Activated B cell treated with CpG ODN at 0.5 μM for 24 hours (primary cell): Measurements from ENCODE around the gene DSCAM. TPM values are rescaled to one million over a fixed set of nuclear protein-coding genes. Genes with fewer than 3 reads are reported as not detected.

Experiments used
- ATAC-seq: fragments of 200-7000 bp; cut with Tn5 transposase; one replicate; pipeline ENCODE4 v1.10.0; 2021; ENCODE audit warnings: low read depth, mild to moderate bottlenecking, moderate library complexity
- CTCF ChIA-PET: fragments of 350-600 bp; sonication (Branson Sonifier 250); formaldehyde crosslinking; loops from one replicate; lab custom pipeline; 2021; ENCODE audit warnings: antibody characterized with exemption; lab: Charles Lee
- POLR2A ChIA-PET: fragments of 350-600 bp; sonication (Branson Sonifier 250); formaldehyde crosslinking; loops from one replicate; lab custom pipeline; 2021; ENCODE audit warnings: antibody characterized with exemption; lab: Charles Lee
- DNase-seq: peaks from one replicate; pipeline ENCODE4 v3.0.0; 2022
- H3K27ac Mint-ChIP-seq: one replicate; pipeline ENCODE4 v1.8.0; 2020; ENCODE audit warnings: mixed read lengths
- H3K27me3 Mint-ChIP-seq: one replicate; pipeline ENCODE4 v1.8.0; 2021; ENCODE audit warnings: mixed read lengths
- H3K36me3 Mint-ChIP-seq: one replicate; pipeline ENCODE4 v1.8.0; 2021; ENCODE audit warnings: low read depth, mixed read lengths
- H3K4me1 Mint-ChIP-seq: one replicate; pipeline ENCODE4 v1.8.0; 2021; ENCODE audit warnings: mixed read lengths
- H3K4me3 Mint-ChIP-seq: one replicate; pipeline ENCODE4 v1.8.0; 2020; ENCODE audit warnings: mild to moderate bottlenecking, mixed read lengths
- H3K9me3 Mint-ChIP-seq: one replicate; pipeline ENCODE4 v1.8.0; 2020; ENCODE audit warnings: mixed read lengths
- intact Hi-C: fragments of 100-400 bp; cut with micrococcal nuclease; formaldehyde crosslinking; loops from one replicate; pipeline ENCODE4 v1.15.1; 2024
- total RNA-seq: library from RNA; stranded (reverse); gene quantifications from 2 replicates; pipeline ENCODE4 v1.2.3, GENCODE V29; 2022
- TF ChIP-seq, protein P1 (sequence below): fragments of 200-600 bp; IDR thresholded peaks from one replicate; pipeline ENCODE4 v1.8.0; 2022; ENCODE audit warnings: antibody characterized with exemption, mild to moderate bottlenecking

Gene DSCAM
- total RNA-seq, 1 donor from 2014 or later, result not detected

DNA sequence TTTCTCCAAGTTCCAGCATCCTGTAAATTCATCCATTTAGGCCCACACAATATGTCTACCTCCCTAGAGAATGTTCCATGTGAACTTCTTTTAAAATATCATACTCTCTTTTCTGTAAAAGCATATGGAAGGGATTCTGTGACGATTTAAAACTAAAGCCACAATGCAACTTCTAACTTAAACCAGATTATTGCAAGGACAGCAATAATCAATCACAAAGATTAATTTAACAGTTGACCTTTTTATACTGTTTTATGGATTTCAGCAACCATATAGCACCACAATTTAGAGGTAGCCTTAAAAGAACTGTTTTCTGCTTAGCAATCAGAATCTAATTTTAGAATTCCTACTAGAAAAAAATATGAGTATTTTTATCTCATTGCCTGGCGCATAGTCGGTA, 58.3 kb downstream of the DSCAM start:
- H3K27ac Mint-ChIP-seq, result no peak overlapping the region
- POLR2A ChIA-PET, result no interaction called here
- ATAC-seq, result no peak

DNA sequence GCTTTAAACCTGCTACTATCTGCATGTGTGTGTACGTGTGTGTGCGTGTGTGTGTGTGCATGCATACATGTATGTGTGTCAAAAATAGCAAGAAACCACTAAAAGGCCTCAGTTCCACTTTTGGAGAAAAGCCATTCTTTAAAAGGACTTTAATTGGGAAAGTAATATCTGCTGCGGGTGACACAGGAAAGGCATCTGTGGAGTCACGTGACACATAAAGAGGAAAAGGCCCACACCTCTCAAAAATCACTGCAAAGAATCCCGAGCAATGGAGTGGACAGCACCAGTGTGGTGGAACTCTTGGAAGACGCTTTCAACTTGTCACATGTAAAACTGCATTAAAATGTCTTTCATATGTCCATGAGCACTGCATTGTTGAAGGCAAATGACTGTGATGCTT, 63.6 kb downstream of the DSCAM start:
- POLR2A ChIA-PET, result no interaction called here
- Mint-ChIP-seq H3K27me3 (no peaks in the 10 kb centered on the region), H3K4me3 (no peak overlapping the region)

More for the DNA sequence above, 58.3 kb downstream of the DSCAM start:
- TF ChIP-seq, protein P1, sequence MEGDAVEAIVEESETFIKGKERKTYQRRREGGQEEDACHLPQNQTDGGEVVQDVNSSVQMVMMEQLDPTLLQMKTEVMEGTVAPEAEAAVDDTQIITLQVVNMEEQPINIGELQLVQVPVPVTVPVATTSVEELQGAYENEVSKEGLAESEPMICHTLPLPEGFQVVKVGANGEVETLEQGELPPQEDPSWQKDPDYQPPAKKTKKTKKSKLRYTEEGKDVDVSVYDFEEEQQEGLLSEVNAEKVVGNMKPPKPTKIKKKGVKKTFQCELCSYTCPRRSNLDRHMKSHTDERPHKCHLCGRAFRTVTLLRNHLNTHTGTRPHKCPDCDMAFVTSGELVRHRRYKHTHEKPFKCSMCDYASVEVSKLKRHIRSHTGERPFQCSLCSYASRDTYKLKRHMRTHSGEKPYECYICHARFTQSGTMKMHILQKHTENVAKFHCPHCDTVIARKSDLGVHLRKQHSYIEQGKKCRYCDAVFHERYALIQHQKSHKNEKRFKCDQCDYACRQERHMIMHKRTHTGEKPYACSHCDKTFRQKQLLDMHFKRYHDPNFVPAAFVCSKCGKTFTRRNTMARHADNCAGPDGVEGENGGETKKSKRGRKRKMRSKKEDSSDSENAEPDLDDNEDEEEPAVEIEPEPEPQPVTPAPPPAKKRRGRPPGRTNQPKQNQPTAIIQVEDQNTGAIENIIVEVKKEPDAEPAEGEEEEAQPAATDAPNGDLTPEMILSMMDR, result no peak
- Mint-ChIP-seq H3K36me3 (no peaks in the 10 kb centered on the region), H3K4me3 (no peak overlapping the region), H3K27me3 (no peaks in the 10 kb centered on the region), H3K9me3 (peaks cover 4% of the 10 kb centered on the region), H3K4me1 (no peaks in the 10 kb centered on the region)
- CTCF ChIA-PET, result no interaction called here
- intact Hi-C loops, result no loop called here
- DNase-seq, result no peak

DNA sequence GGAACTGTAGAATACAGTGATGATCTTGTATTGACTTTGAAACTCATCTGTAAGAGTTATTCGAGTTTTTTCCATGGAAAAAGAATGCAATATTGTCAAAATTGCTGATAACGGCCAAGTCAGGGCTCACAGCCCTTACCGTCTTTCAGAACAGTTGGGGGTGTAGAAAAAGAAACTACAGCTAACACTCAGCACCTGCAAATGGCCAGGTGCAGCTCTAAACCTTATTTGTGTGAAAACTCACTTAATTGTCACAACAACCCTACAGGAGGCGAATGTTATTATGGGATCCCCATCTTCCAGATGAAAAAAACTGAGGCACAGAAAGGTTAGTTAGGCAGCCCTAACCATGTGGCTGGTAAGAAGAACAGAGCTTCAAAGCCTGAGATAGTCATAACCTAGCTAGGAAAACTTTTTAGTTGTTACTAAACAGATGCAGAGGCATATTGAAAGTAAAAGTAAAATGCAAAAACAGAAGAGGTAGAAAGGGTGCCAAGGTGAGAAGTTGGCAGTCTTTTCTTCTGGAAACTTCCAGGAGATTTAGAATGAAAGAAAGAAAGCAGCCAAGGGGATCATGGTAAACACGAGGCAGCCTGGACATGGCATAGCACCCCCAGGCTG, 76.4 kb downstream of the DSCAM start:
- ATAC-seq, result no peak
- no peaks in the 10 kb centered on the region for H3K36me3 Mint-ChIP-seq
- no peak overlapping the region for H3K27ac Mint-ChIP-seq

More for the DNA sequence above, 63.6 kb downstream of the DSCAM start:
- CTCF ChIA-PET, result no interaction called here
- DNase-seq (no peak), ATAC-seq (no peak)
- TF ChIP-seq, protein P1, result no peak
- Mint-ChIP-seq H3K4me1 (no peaks in the 10 kb centered on the region), H3K27ac (no peak overlapping the region), H3K9me3 (peaks cover 3% of the 10 kb centered on the region), H3K36me3 (no peaks in the 10 kb centered on the region)
- intact Hi-C loops, result no loop called here

DNA sequence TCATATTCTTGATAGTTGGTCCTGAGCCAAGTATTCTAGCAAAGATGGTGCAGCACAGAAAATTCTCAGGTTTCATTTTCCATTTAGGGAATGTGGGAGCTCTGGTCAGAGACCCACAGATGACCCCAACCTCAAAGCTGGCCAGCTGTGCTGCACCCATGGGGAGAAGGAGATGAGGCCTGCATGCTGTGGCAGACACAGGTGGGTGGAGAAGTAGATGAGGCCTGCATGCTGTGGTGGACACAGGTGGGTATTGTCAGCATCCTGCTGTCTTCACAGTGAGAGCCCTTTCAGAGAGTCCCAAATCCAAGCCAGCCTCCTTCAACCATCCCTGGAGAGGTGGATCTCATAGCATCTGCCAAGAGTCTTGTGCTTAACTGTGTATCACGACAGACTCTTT, 77.7 kb downstream of the DSCAM start:
- peaks cover 5% of the 10 kb centered on the region for H3K9me3 Mint-ChIP-seq
- ChIA-PET CTCF (no interaction called here), POLR2A (no interaction called here)
- ATAC-seq (no peak), DNase-seq (no peak)
- no peaks in the 10 kb centered on the region for H3K36me3 Mint-ChIP-seq
- no peak overlapping the region for H3K4me3 Mint-ChIP-seq
- H3K4me1 Mint-ChIP-seq, result no peaks in the 10 kb centered on the region
- TF ChIP-seq, protein P1, result no peak
- no peaks in the 10 kb centered on the region for H3K27me3 Mint-ChIP-seq
- H3K27ac Mint-ChIP-seq, result no peak overlapping the region
- intact Hi-C loops, result no loop called here

More for the DNA sequence above, 76.4 kb downstream of the DSCAM start:
- Mint-ChIP-seq H3K9me3 (peaks cover 5% of the 10 kb centered on the region), H3K27me3 (no peaks in the 10 kb centered on the region), H3K4me1 (no peaks in the 10 kb centered on the region), H3K4me3 (no peak overlapping the region)
- POLR2A ChIA-PET, result no interaction called here
- CTCF ChIA-PET, result no interaction called here
- no peak for DNase-seq
- intact Hi-C loops, result no loop called here
- TF ChIP-seq, protein P1, result no peak

DNA sequence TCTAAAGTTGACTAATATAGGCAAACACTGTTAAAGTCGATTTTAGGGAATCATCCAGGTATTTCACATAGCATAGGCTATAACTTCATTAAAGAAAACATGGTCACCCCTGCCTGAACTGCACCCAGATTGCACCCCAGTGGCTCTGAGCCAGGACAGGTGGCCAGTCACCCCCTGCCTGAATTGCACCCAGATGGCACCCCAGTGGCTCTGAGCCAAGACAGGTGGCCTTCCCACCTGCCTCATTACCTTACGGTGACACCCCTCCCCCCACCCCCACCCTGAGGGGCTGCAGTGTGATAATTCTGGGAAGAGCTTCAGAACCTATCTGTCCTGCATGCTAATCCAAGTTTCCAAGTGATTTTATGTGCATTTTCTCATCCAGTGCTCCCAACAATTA, 78.9 kb downstream of the DSCAM start:
- DNase-seq (no peak), ATAC-seq (no peak)
- H3K27me3 Mint-ChIP-seq, result no peaks in the 10 kb centered on the region
- ChIA-PET POLR2A (no interaction called here), CTCF (no interaction called here)
- H3K4me1 Mint-ChIP-seq, result no peaks in the 10 kb centered on the region
- no peak overlapping the region for H3K4me3 Mint-ChIP-seq
- no peak overlapping the region for H3K27ac Mint-ChIP-seq
- intact Hi-C loops, result no loop called here
- H3K9me3 Mint-ChIP-seq, result peaks cover 2% of the 10 kb centered on the region
- no peaks in the 10 kb centered on the region for H3K36me3 Mint-ChIP-seq
- TF ChIP-seq, protein P1, result no peak
